ENCODE data around the gene CHKB. TPM values are rescaled to one million over a fixed set of nuclear protein-coding genes. Genes with fewer than 3 reads are reported as not detected.

Gene CHKB
- total RNA-seq, 2 donors from 2014 or later = 43.3 to 122 TPM

GRCh38 chr22:50585238-50585637 lies 2.6 kb upstream of the CHKB start:
- no peak for TF ChIP-seq POLR2A (IDR thresholded peaks at IDR 0.05)
- no peak for TF ChIP-seq CTCF (IDR thresholded peaks at IDR 0.05)
- DNase-seq (no peak), ATAC-seq (no peak)
- H3K4me1 ChIP-seq = peaks cover 19% of the 10 kb centered on the region
- H3K36me3 ChIP-seq (replicated peaks in 1 of 2; ENCODE audit: insufficient read depth in 1 of 2, low read depth in 2 of 2) = no peaks in the 10 kb centered on the region
- no peak overlapping the region for H3K27ac ChIP-seq
- 85 to 88% methylated on average over 3 of the region's 3 CpGs for WGBS, 2 donors
- no peaks in the 10 kb centered on the region for H3K9me3 ChIP-seq
- intact Hi-C loops (cut with DNase I) = no loop called here
- no peaks in the 10 kb centered on the region for H3K27me3 ChIP-seq
- H3K4me3 ChIP-seq = no peak overlapping the region

- no peaks in the 10 kb centered on the region for H3K27me3 ChIP-seq
- no peaks in the 10 kb centered on the region for H3K9me3 ChIP-seq
- no peak overlapping the region for H3K4me3 ChIP-seq
- 88 to 95% methylated on average over 23 of the region's 23 CpGs for WGBS, 2 donors
- ATAC-seq (no peak), DNase-seq (no peak)
- TF ChIP-seq POLR2A (IDR thresholded peaks at IDR 0.05) (no peak), CTCF (IDR thresholded peaks at IDR 0.05) (no peak)
- peaks cover 19% of the 10 kb centered on the region for H3K4me1 ChIP-seq
- no peaks in the 10 kb centered on the region for H3K36me3 ChIP-seq (replicated peaks in 1 of 2; ENCODE audit: insufficient read depth in 1 of 2, low read depth in 2 of 2)
- intact Hi-C loops (cut with DNase I) = no loop called here
- H3K27ac ChIP-seq = no peak overlapping the region
Observed at GRCh38 chr22:50584106-50585096, 1.8 kb upstream of the CHKB start.

- intact Hi-C loops (cut with DNase I) = no loop called here
- 10 to 18% methylated on average over 14 to 37 of the region's 37 CpGs for WGBS, 2 donors
- H3K9me3 ChIP-seq = no peaks in the 10 kb centered on the region
Observed at GRCh38 chr22:50583294-50583861, 729 bp upstream of the CHKB start.

GRCh38 chr22:50581950-50582492 lies 628 bp downstream of the CHKB start:
- peak overlapping the region; percentile 91 to 98 (median 98) for H3K27ac ChIP-seq
- H3K27me3 ChIP-seq = no peaks in the 10 kb centered on the region
- WGBS, 2 donors = 7 to 13% methylated on average over 3 to 27 of the region's 39 CpGs
- DNase-seq = peak in 2 of 4 donors; percentile 31 to 44
- peak overlapping the region; percentile 30 to 39 for H3K4me3 ChIP-seq
- peak; percentile 36 for ATAC-seq
- TF ChIP-seq POLR2A (IDR thresholded peaks at IDR 0.05) = no peak
- no peak for TF ChIP-seq CTCF (IDR thresholded peaks at IDR 0.05)
- H3K9me3 ChIP-seq = no peaks in the 10 kb centered on the region
- peaks cover 33% of the 10 kb centered on the region for H3K4me1 ChIP-seq
- intact Hi-C loops (cut with DNase I) = no loop called here
- H3K36me3 ChIP-seq (replicated peaks in 1 of 2; ENCODE audit: insufficient read depth in 1 of 2, low read depth in 2 of 2) = no peaks in the 10 kb centered on the region

More at GRCh38 chr22:50583294-50583861, 729 bp upstream of the CHKB start:
- TF ChIP-seq CTCF (IDR thresholded peaks at IDR 0.05) (no peak), POLR2A (IDR thresholded peaks at IDR 0.05) (no peak)
- no peaks in the 10 kb centered on the region for H3K27me3 ChIP-seq
- peak overlapping the region; percentile 37 to 40 for H3K4me3 ChIP-seq
- peaks cover 30% of the 10 kb centered on the region for H3K4me1 ChIP-seq
- H3K27ac ChIP-seq = peak overlapping the region; percentile 9 to 98 (median 94)
- DNase-seq (no peak), ATAC-seq (peak; percentile 34)
- H3K36me3 ChIP-seq (replicated peaks in 1 of 2; ENCODE audit: insufficient read depth in 1 of 2, low read depth in 2 of 2) = no peaks in the 10 kb centered on the region

Measured in body of pancreas (tissue), 4 donors.